Measurements from ENCODE around the gene SMPD1.

DNA sequence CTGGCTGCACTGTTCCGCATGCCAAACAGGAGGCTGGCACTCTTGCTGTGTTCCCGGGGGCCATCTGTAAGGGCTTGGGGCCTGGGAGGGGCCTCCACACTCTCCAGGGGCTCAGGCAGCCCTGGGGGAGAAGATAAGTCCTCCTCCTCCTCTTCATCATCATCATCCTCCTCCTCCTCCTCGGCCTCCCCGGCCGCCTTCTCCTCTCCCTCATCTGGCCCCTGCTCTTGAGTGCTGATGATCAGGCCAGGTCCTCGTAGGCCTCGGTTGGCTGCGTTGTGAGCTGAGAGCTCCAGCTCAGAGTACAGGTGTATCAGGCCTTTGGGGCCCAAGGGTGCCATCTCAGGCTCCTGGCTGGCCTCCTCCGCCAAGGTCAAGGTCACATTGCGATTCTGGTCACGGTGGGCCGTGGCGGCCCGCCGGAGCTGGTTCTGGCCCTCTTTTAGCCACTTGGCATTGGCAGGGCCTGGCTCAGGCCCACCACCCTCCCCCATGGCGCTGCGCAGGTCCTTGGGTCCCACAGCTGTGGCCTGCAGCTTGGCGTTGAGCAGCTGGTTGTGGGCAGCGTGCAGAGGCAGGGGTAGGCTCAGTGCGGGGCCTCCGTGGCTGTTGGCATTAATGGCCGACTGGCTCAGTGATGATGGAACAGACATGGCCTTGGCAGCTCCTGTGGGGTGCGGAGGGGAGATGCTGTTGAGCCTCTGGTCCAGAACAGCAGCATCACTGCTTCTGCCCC lies 20.6 kb downstream of the SMPD1 start:
- TF ChIP-seq, protein P1, sequence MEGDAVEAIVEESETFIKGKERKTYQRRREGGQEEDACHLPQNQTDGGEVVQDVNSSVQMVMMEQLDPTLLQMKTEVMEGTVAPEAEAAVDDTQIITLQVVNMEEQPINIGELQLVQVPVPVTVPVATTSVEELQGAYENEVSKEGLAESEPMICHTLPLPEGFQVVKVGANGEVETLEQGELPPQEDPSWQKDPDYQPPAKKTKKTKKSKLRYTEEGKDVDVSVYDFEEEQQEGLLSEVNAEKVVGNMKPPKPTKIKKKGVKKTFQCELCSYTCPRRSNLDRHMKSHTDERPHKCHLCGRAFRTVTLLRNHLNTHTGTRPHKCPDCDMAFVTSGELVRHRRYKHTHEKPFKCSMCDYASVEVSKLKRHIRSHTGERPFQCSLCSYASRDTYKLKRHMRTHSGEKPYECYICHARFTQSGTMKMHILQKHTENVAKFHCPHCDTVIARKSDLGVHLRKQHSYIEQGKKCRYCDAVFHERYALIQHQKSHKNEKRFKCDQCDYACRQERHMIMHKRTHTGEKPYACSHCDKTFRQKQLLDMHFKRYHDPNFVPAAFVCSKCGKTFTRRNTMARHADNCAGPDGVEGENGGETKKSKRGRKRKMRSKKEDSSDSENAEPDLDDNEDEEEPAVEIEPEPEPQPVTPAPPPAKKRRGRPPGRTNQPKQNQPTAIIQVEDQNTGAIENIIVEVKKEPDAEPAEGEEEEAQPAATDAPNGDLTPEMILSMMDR (IDR thresholded peaks at IDR 0.05; ENCODE audit: borderline replicate concordance, extremely low read depth, low read length, poor library complexity, severe bottlenecking), result no peak
- no peak for TF ChIP-seq EZH2 (IDR thresholded peaks at IDR 0.05; ENCODE audit: borderline replicate concordance, low read depth, low read length, severe bottlenecking)
